Measurements from ENCODE around the gene DCANP1.

GRCh38 chr5:135487839-135488514 is 40.8 kb upstream of the DCANP1 start:
- TF ChIP-seq CTCF (IDR thresholded peaks at IDR 0.05) (no peak), ATF1 (CRISPR knock-in tag; IDR thresholded peaks at IDR 0.05) (no peak), RELA (CRISPR knock-in tag; IDR thresholded peaks at IDR 0.05; ENCODE audit: borderline replicate concordance) (no peak), E2F4 (CRISPR knock-in tag; IDR thresholded peaks at IDR 0.05; ENCODE audit: borderline replicate concordance, low read depth) (no peak)
- TF ChIP-seq, protein P1, sequence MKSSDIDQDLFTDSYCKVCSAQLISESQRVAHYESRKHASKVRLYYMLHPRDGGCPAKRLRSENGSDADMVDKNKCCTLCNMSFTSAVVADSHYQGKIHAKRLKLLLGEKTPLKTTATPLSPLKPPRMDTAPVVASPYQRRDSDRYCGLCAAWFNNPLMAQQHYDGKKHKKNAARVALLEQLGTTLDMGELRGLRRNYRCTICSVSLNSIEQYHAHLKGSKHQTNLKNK (CRISPR knock-in tag; IDR thresholded peaks at IDR 0.05): no peak
- TF ChIP-seq, protein P2, sequence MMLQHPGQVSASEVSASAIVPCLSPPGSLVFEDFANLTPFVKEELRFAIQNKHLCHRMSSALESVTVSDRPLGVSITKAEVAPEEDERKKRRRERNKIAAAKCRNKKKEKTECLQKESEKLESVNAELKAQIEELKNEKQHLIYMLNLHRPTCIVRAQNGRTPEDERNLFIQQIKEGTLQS (CRISPR knock-in tag; conservative IDR thresholded peaks at IDR 0.05): no peak

Measured in WTC11 (cell line).